HG03457 (cell line): ENCODE measurements around the gene TMEM245.

Experiments used
- ATAC-seq: cut with Tn5 transposase; IDR thresholded peaks from one replicate; pipeline ENCODE4 v1.9.1; 2021; ENCODE audit warnings: moderate number of reproducible peaks; ENCODE audit not compliant: unreplicated experiment

TMEM245 gene

DNA sequence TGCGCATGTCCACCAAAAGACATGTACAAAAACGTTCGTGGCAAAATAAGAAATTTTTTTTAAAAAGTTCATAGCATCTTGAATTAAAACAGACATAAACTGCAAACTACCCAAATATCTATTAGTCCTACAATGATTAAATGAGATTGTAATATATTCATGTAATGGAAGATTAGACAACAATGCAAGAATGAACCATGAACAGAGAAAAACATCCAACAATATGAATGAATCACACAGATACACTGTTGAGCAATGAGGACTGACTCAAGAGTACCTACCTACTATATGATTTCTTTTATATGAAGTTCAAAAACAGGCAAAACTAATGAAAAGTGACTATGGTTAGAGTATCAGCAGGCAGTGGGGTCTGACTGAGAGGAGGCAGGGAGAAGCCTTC is 88.5 kb downstream of the TMEM245 start:
- ATAC-seq: no peak

GRCh38 chr9:109030426-109030825 is 89.3 kb downstream of the TMEM245 start:
- ATAC-seq: no peak

GRCh38 chr9:109028457-109028856 is 91.3 kb downstream of the TMEM245 start:
- ATAC-seq: no peak

DNA sequence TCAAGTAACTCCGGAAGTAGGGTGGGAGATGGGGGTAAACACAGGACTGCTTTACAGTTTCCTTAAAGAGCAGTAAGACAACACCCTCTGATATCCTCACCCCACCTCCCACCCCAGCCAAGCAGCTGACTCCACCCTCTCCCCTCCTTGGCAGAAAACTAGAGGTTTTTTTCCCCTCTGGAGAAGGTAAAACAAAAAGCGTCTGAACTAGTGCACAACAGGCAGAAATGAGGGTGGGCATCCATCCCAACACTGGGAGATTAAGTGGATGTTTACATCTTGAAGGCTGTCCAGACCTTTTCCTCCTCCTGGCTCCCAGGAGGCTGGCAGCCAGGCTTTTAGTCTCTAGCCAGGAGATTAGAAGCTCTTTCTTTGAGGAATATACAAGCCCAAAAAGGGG is 92.6 kb downstream of the TMEM245 start:
- ATAC-seq: no peak

GRCh38 chr9:109026306-109026705 is 93.4 kb downstream of the TMEM245 start:
- no peak for ATAC-seq

DNA sequence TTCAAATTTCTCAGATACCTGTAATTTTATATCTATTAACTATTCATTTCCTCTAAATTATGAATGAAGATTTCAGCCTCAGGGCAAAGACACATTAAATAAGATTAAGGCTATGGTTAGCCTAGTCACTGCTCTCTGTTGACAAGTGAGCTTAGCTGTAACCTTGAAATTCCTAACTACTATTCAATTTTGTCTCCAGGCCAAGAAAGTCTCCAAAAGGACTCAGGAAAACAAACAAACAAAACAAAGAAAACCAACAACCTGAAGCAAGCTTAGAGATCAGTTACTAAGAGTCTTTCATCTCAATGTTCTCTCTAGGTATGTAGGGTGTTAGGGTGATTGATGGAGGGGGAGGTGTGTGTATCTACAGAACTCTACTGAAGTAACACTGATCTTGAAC is 96.9 kb downstream of the TMEM245 start:
- ATAC-seq: no peak

- ATAC-seq: no peak
Measured at GRCh38 chr9:109020581-109021511, 98.9 kb downstream of the TMEM245 start.

- no peak for ATAC-seq
Measured at GRCh38 chr9:109020113-109020512, 99.6 kb downstream of the TMEM245 start.

DNA sequence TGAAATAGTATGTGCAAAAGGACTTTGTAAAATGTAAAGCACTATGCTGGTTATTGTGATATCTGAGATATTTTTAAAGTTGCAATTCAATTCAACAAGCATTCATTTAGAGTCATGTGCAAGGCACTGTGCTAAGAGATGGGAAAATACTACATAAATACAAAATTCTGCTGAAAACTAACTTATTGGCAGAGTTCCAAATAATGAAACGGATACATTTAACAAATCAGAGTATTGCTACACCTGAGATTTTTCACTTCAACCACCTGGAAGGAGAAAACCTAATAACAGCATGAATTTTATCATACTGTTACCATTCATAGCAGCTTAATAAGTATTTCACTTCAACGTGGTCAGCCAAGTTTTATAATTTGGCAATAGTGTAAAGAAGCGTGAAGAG is 100.3 kb downstream of the TMEM245 start:
- no peak for ATAC-seq

GRCh38 chr9:109017493-109017892 is 102.3 kb downstream of the TMEM245 start:
- no peak for ATAC-seq

- no peak for ATAC-seq
Measured at GRCh38 chr9:109017061-109017460, 102.7 kb downstream of the TMEM245 start.

GRCh38 chr9:109016132-109016531 is 103.6 kb downstream of the TMEM245 start:
- no peak for ATAC-seq

DNA sequence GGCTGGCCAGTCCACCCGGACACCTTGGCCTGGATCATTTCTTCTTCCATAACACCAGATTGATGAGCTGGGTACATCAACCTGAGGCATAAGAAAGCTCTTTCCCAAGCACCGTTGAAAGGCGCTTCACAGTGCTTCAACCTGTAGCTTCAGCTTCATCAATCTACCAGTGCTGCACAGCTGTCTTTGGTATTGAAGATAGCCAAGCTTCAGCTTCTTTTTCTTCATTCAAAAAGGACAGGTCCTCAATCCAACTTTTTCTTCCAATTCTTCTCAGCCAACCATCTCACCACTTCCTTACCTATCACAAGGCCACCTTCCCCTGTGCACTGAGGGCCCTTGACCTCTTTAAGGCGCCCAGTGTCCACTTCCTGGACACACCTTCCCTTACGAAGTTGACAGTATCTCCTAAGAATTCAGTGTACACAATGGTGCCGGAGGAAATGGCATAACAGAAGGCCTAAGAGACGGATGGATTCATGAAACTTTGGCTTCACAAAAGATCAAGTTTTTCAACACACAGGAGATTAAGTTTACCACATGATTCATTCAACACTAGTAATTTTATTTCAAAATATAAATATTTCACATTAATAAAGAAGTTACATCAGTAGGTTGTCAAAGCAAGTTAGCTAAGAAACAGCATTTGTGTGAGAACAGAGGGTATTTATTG is 105.0 kb downstream of the TMEM245 start:
- ATAC-seq: no peak

DNA sequence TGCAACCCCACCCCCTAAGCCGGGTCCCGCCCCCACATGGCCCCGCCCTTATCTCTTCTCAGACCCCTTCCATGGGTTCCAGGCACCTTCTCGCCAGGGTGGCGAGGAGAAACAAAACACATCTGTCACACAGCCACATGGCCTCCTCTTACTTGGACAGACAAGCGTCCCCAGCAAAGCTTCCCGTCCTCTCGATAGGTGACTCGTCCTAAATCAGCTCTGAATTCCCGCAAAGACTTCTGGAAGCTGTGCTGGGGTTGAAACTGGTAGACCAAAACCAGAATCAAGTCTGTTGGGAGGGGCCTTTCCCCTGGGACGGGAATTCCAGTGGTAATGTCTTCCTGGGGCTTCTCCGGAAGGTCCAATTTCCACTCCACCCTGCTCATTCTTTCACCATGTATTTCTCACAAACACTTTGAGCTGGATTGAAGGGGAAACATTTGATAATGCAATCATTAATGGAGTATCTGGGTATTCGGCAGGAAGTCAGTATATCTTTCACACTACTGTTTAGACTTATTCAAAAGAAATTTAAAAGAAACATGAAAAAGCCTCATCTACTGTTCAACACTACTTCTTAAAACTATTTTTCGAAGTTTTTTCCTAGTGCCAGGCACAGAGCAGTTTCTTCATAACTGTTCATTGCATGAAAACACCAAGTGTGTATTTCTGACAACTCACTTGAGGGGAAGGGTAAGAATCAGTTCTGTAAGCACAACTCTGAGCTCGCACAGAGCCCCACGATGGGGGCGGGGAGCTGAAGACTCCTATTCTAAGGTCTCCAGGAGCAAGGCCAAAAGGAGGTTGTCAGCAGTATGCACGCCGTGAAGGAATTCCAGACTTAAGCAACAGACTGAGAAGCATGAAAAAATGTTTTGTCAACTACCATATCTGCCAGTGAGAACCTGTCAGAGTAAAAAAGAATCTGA is 105.8 kb downstream of the TMEM245 start:
- no peak for ATAC-seq

DNA sequence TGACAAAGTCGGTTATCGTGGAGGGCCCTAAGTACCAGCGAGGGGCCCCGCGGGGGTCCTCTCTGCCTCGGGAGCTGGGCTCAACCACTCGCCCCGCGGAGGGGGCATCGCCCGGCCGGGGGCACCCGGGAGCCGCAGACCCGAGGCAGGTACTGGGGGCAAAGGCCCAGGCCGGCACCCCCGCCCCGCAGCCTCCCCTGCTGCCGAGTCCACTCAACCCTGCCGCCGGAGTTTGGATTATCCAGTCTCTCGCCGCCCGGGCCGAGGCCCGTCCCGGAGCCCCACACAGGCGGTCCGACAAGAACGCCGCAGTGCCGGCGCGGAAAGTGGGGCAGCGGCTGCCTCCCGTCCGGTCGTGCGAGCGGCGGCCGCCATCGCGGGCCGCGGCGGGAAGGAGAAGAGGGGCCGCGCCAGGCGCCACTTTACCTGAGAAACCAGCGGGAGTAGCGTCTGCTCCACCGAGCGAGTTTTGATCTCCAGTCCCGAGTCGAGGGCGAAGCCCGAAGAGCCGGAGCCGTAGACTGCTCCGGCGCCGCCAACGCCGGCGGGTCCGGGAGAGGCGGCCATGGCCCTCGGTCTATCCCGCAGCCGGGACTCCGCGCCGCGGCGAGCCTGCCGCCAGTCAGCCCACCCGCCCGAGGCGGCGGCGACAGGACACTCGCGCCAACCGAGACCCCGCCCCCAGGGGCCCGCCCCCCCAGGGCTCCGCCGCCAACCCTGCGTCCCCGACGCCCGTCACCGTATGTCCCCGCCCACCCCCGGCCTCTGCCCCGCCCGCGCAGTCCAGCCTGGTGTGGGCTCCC is 106.7 kb downstream of the TMEM245 start, which contains the start of gene CTNNAL1:
Gene CTNNAL1, minus strand, starts transcription at position 624 of the 803 bp plus-strand sequence. Its CDS starts 57 bp downstream, at position 567.
- ATAC-seq: peak; percentile 50

DNA sequence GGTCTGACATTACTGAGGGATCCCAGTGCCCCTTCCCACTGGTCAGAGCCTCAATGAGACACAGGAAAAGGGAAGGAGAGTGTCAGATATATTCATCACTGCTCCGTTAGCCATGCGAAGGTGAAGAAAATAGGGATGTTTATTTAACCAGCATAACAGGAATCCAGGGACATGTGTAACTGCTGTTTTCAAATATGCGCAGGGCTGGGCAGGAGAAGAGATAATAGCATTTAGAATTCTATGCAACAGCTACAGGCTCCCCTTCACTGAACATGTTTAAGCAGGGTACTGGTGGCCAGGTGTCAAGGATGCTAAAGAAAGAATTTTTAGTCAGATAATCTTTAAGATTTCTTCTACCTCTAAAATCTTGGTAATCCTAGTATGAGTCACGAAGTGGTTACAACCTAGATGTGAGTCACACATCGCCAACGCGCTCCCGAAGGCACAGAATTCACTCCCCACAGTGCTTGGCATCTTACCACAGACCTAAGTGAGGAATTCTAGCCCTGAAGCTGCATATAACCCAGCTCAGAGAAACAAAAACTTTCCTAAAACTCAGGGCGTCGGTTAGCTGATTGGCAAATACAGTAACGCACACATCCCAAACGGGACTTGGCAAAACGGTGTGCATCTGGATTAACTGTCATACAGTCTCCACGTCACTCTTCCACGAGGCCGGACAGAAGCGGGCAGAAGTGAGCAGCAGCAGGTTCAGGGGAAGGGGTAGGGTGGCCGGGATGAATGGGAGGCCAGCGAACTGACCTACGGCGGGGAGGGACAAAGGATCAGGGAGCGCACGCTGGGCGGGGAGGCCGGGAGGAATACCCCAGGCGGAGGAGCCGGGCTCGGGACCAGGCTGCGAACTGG is 107.5 kb downstream of the TMEM245 start:
- ATAC-seq: no peak

DNA sequence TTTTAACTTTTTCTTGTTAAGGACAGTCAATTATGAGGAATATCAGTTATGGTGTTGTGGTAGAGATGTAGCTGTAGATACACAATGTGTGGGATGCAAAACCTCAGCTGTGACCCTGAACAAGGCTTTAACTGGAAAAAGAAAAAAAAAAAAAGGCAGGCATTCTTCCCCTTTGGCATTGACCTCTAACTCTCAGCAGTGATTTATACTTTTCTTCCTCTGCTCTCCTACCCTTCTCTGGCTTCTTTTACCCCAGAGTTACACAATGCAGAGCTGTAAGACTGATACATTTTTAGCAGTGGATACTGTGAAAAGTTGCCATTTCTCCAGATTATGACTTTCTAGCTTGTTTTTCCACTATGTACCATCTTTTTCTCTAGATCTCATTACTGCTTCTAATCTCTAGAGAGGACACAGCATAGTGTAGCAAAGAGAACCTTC is 108.5 kb downstream of the TMEM245 start:
- no peak for ATAC-seq

DNA sequence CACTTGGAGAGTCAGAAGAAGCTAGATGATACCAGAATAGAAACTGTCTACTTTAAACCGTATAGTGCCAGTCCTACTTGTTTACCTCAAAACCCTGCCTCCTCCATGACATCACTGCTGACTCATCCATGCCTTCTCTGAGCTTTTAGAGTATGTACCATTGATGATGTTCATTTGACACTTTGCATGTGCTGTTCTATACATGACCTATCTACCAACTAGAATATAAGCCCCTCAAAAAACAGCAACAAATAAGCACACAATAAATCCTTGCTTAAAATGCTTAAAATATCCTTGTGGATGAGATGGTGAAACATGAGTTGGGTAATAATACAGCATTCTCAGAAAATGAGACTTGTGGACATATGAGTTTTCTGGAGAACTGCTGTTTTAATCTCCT is 109.0 kb downstream of the TMEM245 start:
- ATAC-seq: peak; percentile 41

GRCh38 chr9:109005678-109006077 is 114.1 kb downstream of the TMEM245 start:
- ATAC-seq: no peak
